Fibroblast of villous mesenchyme (primary cell): ENCODE results near the gene MRGPRG. TPM values are rescaled to one million over a fixed set of nuclear protein-coding genes. Genes with fewer than 3 reads are reported as not detected.

Source experiments
- DNase-seq: peaks from one replicate; pipeline ENCODE4 v3.0.0-alpha.2; 2010; ENCODE audit warnings: low read depth
- H3K4me3 ChIP-seq: 2 replicates; pipeline ENCODE4 v1.5.1; 2011; ENCODE audit warnings: low read depth, mild to moderate bottlenecking, low read length
- CTCF ChIP-seq: IDR thresholded peaks from 2 replicates; pipeline ENCODE4 v1.5.1; 2012; ENCODE audit warnings: low read depth, mild to moderate bottlenecking, low read length; ENCODE audit not compliant: insufficient read depth
- total RNA-seq: library from RNA; depleted of rRNA; stranded (reverse); fragments of >200 nt; gene quantifications from 2 replicates; pipeline ENCODE4 v1.2.3, GENCODE V29; 2012

The MRGPRG gene
- total RNA-seq, 1 donor, result not detected

DNA sequence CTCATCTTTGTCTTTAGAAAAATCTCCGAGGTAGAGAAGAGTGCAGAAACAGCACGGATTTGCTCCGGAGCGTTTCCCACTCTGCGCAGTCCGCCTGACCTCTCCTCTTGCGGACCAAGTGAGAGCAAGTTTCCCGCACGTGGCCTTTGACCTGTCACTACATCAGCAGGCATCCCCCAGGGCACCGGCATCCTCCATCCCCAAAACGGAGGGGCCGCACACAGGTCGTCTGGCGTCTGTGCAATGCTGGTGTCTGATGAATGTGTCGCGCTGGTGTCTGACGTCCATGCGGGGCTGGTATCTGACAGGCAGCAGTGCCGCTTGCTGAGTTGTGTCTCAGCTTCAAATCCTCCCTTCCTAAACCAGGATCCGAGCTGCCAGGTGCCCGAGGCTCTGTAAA is 14.3 kb upstream of the MRGPRG start:
- no peak overlapping the region for H3K4me3 ChIP-seq
- TF ChIP-seq CTCF, result no peak
- no peak for DNase-seq

- H3K4me3 ChIP-seq, result no peak within 1 kb of the TSS
- no peak for TF ChIP-seq CTCF
- peak; percentile 5 for DNase-seq
These were observed 13.5 kb upstream of the MRGPRG start, which contains the start of gene MRGPRE for GRCh38 chr11:3231851-3232744. Gene MRGPRE, minus strand, starts transcription at chr11:3232417. Its CDS starts 3,618 bp downstream, at chr11:3228799.

DNA sequence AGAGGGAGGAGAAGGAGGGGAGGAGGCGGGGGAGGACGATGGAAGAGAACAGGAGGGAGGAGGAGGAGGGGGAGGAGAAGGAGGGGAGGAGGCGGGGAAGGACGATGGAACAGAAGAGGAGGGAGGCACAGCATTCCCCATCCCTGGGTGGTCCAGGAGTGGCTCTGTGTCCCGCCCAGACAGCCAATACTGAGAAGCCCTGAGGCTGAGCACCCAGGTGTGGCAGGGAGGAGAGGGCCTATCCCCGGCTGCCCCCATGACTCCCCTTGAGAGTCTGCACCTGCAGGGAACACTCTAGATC is 12.9 kb upstream of the MRGPRG start:
- no peak for DNase-seq
- no peak for TF ChIP-seq CTCF
- no peak overlapping the region for H3K4me3 ChIP-seq

- TF ChIP-seq CTCF, result no peak
- no peak overlapping the region for H3K4me3 ChIP-seq
- DNase-seq, result no peak
These were observed 12.3 kb upstream of the MRGPRG start for GRCh38 chr11:3230636-3231549.

DNA sequence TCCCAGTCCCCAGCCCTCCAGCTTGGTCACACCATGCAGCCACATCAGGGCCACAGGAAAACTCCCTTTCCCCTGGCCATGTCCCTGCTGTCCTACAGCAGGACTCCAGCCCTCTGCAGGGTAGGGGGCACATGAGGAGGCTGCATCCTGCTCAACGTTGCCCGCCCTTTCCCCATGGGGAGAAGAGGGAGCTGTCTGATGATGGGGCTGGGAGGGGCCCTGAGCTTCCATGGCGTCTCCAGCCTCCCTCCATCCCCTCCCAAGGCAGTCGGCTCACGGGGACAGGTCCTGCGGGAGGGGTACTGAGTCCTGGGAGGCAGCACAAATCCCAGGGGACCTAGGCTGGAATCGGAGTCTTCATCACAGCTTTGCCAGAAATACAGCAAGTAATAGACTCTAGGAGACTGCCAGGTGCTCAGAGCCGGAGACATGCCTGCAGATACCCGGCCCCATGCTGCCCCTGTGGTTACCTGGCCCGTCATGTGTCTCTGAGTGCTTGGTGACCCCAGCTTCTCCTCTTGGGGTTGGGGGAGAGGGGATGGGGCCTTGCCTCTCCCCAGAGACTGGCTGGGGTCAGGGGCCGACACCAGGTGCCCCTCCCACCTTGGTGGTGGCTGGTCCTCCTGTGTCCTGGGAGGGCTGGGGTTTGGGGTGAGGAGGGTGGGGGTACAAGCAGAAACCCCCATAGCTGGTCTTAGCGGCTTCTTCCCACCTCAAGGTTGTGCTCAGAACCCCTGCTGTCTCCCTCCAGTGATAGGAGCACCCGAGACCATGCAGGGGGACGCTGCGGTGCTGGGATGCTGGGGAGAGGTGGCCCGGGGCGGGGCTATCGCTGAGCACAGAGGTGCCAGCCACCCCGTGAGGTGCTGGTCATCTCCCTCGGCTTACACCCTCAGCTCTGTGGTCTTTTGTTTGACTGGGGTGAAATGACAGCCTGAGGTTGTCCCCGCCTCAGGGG is 11.3 kb upstream of the MRGPRG start:
- DNase-seq, result no peak
- H3K4me3 ChIP-seq, result no peak overlapping the region
- TF ChIP-seq CTCF, result no peak

GRCh38 chr11:3228445-3228829 is 9.8 kb upstream of the MRGPRG start:
- no peak overlapping the region for H3K4me3 ChIP-seq
- no peak for DNase-seq
- TF ChIP-seq CTCF, result no peak
